ENCODE data around the gene SOCS1.
"Not testable (repeated sequence)": the region's sequence is repeated elsewhere in the genome, so short reads cannot be mapped to it uniquely, and the experiment has no call there.

SOCS1 gene

GRCh38 chr16:11224096-11224893, 31.7 kb downstream of the SOCS1 start:
- no peak for DNase-seq

- DNase-seq = not testable (repeated sequence)
These were observed 35.5 kb downstream of the SOCS1 start for GRCh38 chr16:11220507-11220906.

- no peak for DNase-seq
These were observed 36.8 kb downstream of the SOCS1 start for GRCh38 chr16:11219178-11219577.

GRCh38 chr16:11218604-11218962, 37.4 kb downstream of the SOCS1 start:
- no peak for DNase-seq

GRCh38 chr16:11217651-11218603, 38.1 kb downstream of the SOCS1 start:
- DNase-seq = no peak

- no peak for DNase-seq
These were observed 40.0 kb downstream of the SOCS1 start for GRCh38 chr16:11215935-11216556.

- no peak for DNase-seq
These were observed 42.2 kb downstream of the SOCS1 start for GRCh38 chr16:11213799-11214198.

GRCh38 chr16:11213373-11213772, 42.6 kb downstream of the SOCS1 start:
- DNase-seq = no peak

GRCh38 chr16:11212798-11213196, 43.2 kb downstream of the SOCS1 start:
- no peak for DNase-seq

GRCh38 chr16:11211977-11212797, 43.8 kb downstream of the SOCS1 start:
- DNase-seq = no peak

- no peak for DNase-seq
These were observed 44.7 kb downstream of the SOCS1 start for GRCh38 chr16:11211061-11211976.

GRCh38 chr16:11210260-11210659, 45.7 kb downstream of the SOCS1 start:
- no peak for DNase-seq

GRCh38 chr16:11208916-11209665, 46.9 kb downstream of the SOCS1 start:
- no peak for DNase-seq

GRCh38 chr16:11207646-11208045, 48.4 kb downstream of the SOCS1 start:
- no peak for DNase-seq

GRCh38 chr16:11205754-11206581, 50.0 kb downstream of the SOCS1 start:
- DNase-seq = no peak

GRCh38 chr16:11205065-11205699, 50.8 kb downstream of the SOCS1 start:
- DNase-seq = no peak

- DNase-seq = no peak
These were observed 51.4 kb downstream of the SOCS1 start for GRCh38 chr16:11204513-11205047.
